A549 (cell line): ENCODE results near the gene B4GALT2. TPM values are rescaled to one million over a fixed set of nuclear protein-coding genes. Genes with fewer than 3 reads are reported as not detected.
A peak's percentile ranks its signal among the peaks of the same experiment; 100 is the strongest.

Source experiments
- ATAC-seq, 2 experiments: fragments of 200-7000 bp in 1 of 2; fragments of >200 bp in 1 of 2; cut with Nextera tagmentation in 1 of 2; cut with Tn5 transposase in 1 of 2; 3 replicates each; pipeline versions ENCODE4 v1.8.0 to v1.9.1; 2018 to 2020; ENCODE audit warnings: mild to moderate bottlenecking in 1 of 2, moderate library complexity in 1 of 2
- CTCF ChIA-PET: fragments of 300-600 bp; sonication (Branson Sonifier 250); formaldehyde crosslinking; extraction: SDS; loops from one replicate; lab custom pipeline; 2021; ENCODE audit warnings: antibody characterized with exemption, inconsistent platforms; lab: Yijun Ruan, JAX
- POLR2A ChIA-PET: fragments of 350-600 bp; formaldehyde crosslinking; extraction: SDS; loops from one replicate; lab custom pipeline; 2021; ENCODE audit warnings: antibody characterized with exemption, inconsistent platforms; lab: Yijun Ruan, JAX
- DNase-seq, 2 experiments: peaks; one replicate each; pipeline versions ENCODE4 v3.0.0 to v3.0.0-alpha.2; 2011 to 2016; ENCODE audit warnings: low read depth in 1 of 2, low spot score in 1 of 2
- FAIRE-seq: peaks from 2 replicates; lab custom pipeline; 2011; peaks lifted over from hg19 to GRCh38; lab: Jason Lieb, UNC
- H3K27ac ChIP-seq, 2 experiments: fragments of >200 bp; sonication (Bioruptor Twin); formaldehyde crosslinking; 3 replicates each; pipeline ENCODE4 v1.5.1; 2016 to 2017
- H3K4me1 ChIP-seq: fragments of >200 bp; sonication (Bioruptor Twin); formaldehyde crosslinking; 3 replicates; pipeline ENCODE4 v1.6.1; 2016
- H3K4me2 ChIP-seq: fragments of >200 bp; sonication (Bioruptor Twin); formaldehyde crosslinking; 3 replicates; pipeline ENCODE4 v1.6.1; 2016
- H3K4me3 ChIP-seq: fragments of >200 bp; sonication (Bioruptor Twin); formaldehyde crosslinking; 3 replicates; pipeline ENCODE4 v1.5.1; 2016
- H3K9me3 ChIP-seq: fragments of >200 bp; sonication (Bioruptor Twin); formaldehyde crosslinking; 3 replicates; pipeline ENCODE4 v1.6.1; 2016
- BCL3 ChIP-seq: fragments of >200 bp; sonication (Bioruptor Twin); formaldehyde crosslinking; IDR thresholded peaks from 3 replicates; pipeline ENCODE4 v1.6.1; 2016
- BHLHE40 ChIP-seq: IDR thresholded peaks from 2 replicates; pipeline ENCODE4 v1.6.1; 2012; ENCODE audit warnings: low read depth, low read length, inconsistent platforms
- CHD2 ChIP-seq: fragments of 150-350 bp; IDR thresholded peaks from 2 replicates; pipeline ENCODE4 v1.6.1; 2014; ENCODE audit warnings: low read length; ENCODE audit not compliant: partially characterized antibody
- CTCF ChIP-seq: fragments of >200 bp; sonication (Bioruptor Twin); formaldehyde crosslinking; IDR thresholded peaks from 3 replicates; pipeline ENCODE4 v1.5.1; 2016
- EHF ChIP-seq: fragments of 250-450 bp; sonication (Bioruptor Pico); IDR thresholded peaks from 2 replicates; pipeline ENCODE4 v1.5.0; 2020; ENCODE audit warnings: mild to moderate bottlenecking
- EHMT2 ChIP-seq: fragments of 200-600 bp; sonication (generic); IDR thresholded peaks from 2 replicates; pipeline ENCODE4 v1.6.1; 2016; ENCODE audit warnings: antibody characterized with exemption, low read depth, mild to moderate bottlenecking, moderate library complexity
- ELK1 ChIP-seq: fragments of 150-350 bp; IDR thresholded peaks from 2 replicates; pipeline ENCODE4 v1.6.1; 2014; ENCODE audit warnings: low read depth, mild to moderate bottlenecking, low read length
- EP300 ChIP-seq, 2 experiments: fragments of >200 bp; sonication (Bioruptor Twin); formaldehyde crosslinking; IDR thresholded peaks; 2 replicates in 1 of 2; 3 replicates in 1 of 2; pipeline ENCODE4 v1.6.1; 2016 to 2017
- ESRRA ChIP-seq: fragments of 150-350 bp; IDR thresholded peaks from 2 replicates; pipeline ENCODE4 v1.6.1; 2014; ENCODE audit warnings: mild to moderate bottlenecking, low read length, borderline replicate concordance
- FOSL2 ChIP-seq, 2 experiments: fragments of 450-650 bp in 1 of 2; fragments of >200 bp in 1 of 2; sonication (Bioruptor Twin) in 1 of 2; formaldehyde crosslinking; IDR thresholded peaks; 2 replicates each; pipeline versions ENCODE4 v1.5.0 to v1.6.1; 2016 to 2020; ENCODE audit warnings: mild to moderate bottlenecking in 1 of 2, moderate library complexity in 1 of 2
- GATA3 ChIP-seq: IDR thresholded peaks from 2 replicates; pipeline ENCODE4 v1.6.1; 2012; ENCODE audit warnings: borderline replicate concordance
- HES2 ChIP-seq: fragments of >200 bp; sonication (Bioruptor Twin); formaldehyde crosslinking; IDR thresholded peaks from 2 replicates; pipeline ENCODE4 v1.6.1; 2016
- HEYL ChIP-seq: fragments of 250-450 bp; sonication (Bioruptor Pico); IDR thresholded peaks from 2 replicates; pipeline ENCODE4 v1.8.0; 2021; ENCODE audit warnings: mild to moderate bottlenecking, moderate library complexity
- HOXB13 ChIP-seq: fragments of 250-450 bp; sonication (Bioruptor Pico); IDR thresholded peaks from 2 replicates; pipeline ENCODE4 v1.5.0; 2020; ENCODE audit warnings: low read depth, mild to moderate bottlenecking, moderate library complexity
- JUN ChIP-seq, 2 experiments: fragments of >200 bp; sonication (Bioruptor Twin); formaldehyde crosslinking; IDR thresholded peaks; 2 replicates in 1 of 2; 3 replicates in 1 of 2; pipeline ENCODE4 v1.6.1; 2016 to 2017
- KDM5A ChIP-seq: fragments of 200-600 bp; sonication (generic); IDR thresholded peaks from 2 replicates; pipeline ENCODE4 v1.6.1; 2016; ENCODE audit warnings: antibody characterized with exemption, mild to moderate bottlenecking
- MAFK ChIP-seq: fragments of 450-650 bp; IDR thresholded peaks from 2 replicates; pipeline ENCODE4 v1.6.1; 2014; ENCODE audit not compliant: partially characterized antibody
- MAX ChIP-seq: IDR thresholded peaks from 2 replicates; pipeline ENCODE4 v1.6.1; 2012
- MYC ChIP-seq: IDR thresholded peaks from 2 replicates; pipeline ENCODE4 v1.6.1; 2012; ENCODE audit warnings: mild to moderate bottlenecking, inconsistent platforms, low read length, improper control_type of control experiment, borderline replicate concordance
- NFE2L2 ChIP-seq: fragments of 150-350 bp; conservative IDR thresholded peaks from 2 replicates; pipeline ENCODE4 v1.6.1; 2014; ENCODE audit warnings: low read length
- NR3C1 ChIP-seq: fragments of >200 bp; sonication (Bioruptor Twin); formaldehyde crosslinking; IDR thresholded peaks from 3 replicates; pipeline ENCODE4 v1.6.1; 2017
- POLR2A ChIP-seq: IDR thresholded peaks from 2 replicates; pipeline ENCODE4 v1.6.1; 2012; ENCODE audit warnings: mild to moderate bottlenecking, low read length
- RAD21 ChIP-seq, 2 experiments: fragments of >200 bp in 1 of 2; sonication (Bioruptor Twin) in 1 of 2; formaldehyde crosslinking in 1 of 2; IDR thresholded peaks in 1 of 2; conservative IDR thresholded peaks in 1 of 2; 2 replicates in 1 of 2; 3 replicates in 1 of 2; pipeline ENCODE4 v1.6.1; 2012 to 2018; ENCODE audit warnings: inconsistent platforms in 1 of 2
- RARB ChIP-seq: fragments of 250-450 bp; sonication (Bioruptor Pico); IDR thresholded peaks from 2 replicates; pipeline ENCODE4 v1.8.0; 2021; ENCODE audit warnings: mild to moderate bottlenecking, moderate library complexity
- SMC3 ChIP-seq: fragments of >200 bp; sonication (Bioruptor Twin); formaldehyde crosslinking; IDR thresholded peaks from 3 replicates; pipeline ENCODE4 v1.6.1; 2018; ENCODE audit warnings: inconsistent platforms
- SREBF2 ChIP-seq: fragments of 450-650 bp; IDR thresholded peaks from 2 replicates; pipeline ENCODE4 v1.6.1; 2014; ENCODE audit warnings: mild to moderate bottlenecking, moderate library complexity
- TP53 ChIP-seq: fragments of 250-450 bp; sonication (Bioruptor Pico); IDR thresholded peaks from 2 replicates; pipeline ENCODE4 v1.5.0; 2021; ENCODE audit warnings: mild to moderate bottlenecking, moderate library complexity
- USF2 ChIP-seq: fragments of 450-650 bp; IDR thresholded peaks from 2 replicates; pipeline ENCODE4 v1.6.1; 2014; ENCODE audit warnings: antibody characterized with exemption
- ZC3H11A ChIP-seq: fragments of 450-650 bp; IDR thresholded peaks from 2 replicates; pipeline ENCODE4 v1.6.1; 2014; ENCODE audit warnings: antibody characterized with exemption, mild to moderate bottlenecking
- WGBS: methylation state at CpG from one replicate; pipeline ENCODE4 v1.1.6; 2017; ENCODE audit errors: missing lambda C conversion rate; 5-methylcytosine and 5-hydroxymethylcytosine counted together
- polyA plus RNA-seq, 4 experiments: library from polyadenylated mRNA; depleted of rRNA in 3 of 4; stranded (reverse); fragments of >200 nt; fragmentation: RNase III in 1 of 4; extraction: RNeasy Plus Mini Kit Qiagen cat#74134 plus additional on column Dnase treatment in 1 of 4; gene quantifications; 2 replicates in 3 of 4; 3 replicates in 1 of 4; pipeline ENCODE4 v1.2.3, GENCODE V29; 2011 to 2017

B4GALT2 gene
- polyA plus RNA-seq, 2 of the 4 experiments (the other 2 are of a cell fraction): 19.0 to 35.8 TPM

- ATAC-seq (peak; percentile 22 to 66; a peak in 3 of 6 replicates), FAIRE-seq (no peak), DNase-seq (peak; percentile 36 to 53)
- Histone ChIP-seq H3K9me3 (no peaks in the 10 kb centered on the region), H3K4me2 (no peak overlapping the region), H3K4me1 (peaks cover 16% of the 10 kb centered on the region), H3K27ac (no peak overlapping the region), H3K4me3 (no peak overlapping the region)
- TF ChIP-seq SMC3: 0 out of 3 replicates have a peak, but pooled peaks have one; percentile 12
- no peak for TF ChIP-seq BHLHE40
- peak; percentile 39; the same call in 1 of the 2 replicates for TF ChIP-seq MAX
- TF ChIP-seq SREBF2: no peak
- peak; percentile 27; the same call in 2 of the 3 replicates for TF ChIP-seq CTCF
- no peak for TF ChIP-seq EP300 (IDR thresholded peaks at IDR 0.05)
- TF ChIP-seq MYC: no peak
- TF ChIP-seq JUN (IDR thresholded peaks at IDR 0.05): 0 out of 5 replicates have a peak, but pooled peaks of 1 of the 2 experiments have one; percentile 20
- no peak for TF ChIP-seq KDM5A
- no peak for TF ChIP-seq HES2
- no peak for TF ChIP-seq ZC3H11A
- TF ChIP-seq FOSL2 (IDR thresholded peaks at IDR 0.05): no peak
- no peak for TF ChIP-seq FOSL2 (CRISPR knock-in tag; IDR thresholded peaks at IDR 0.05)
- TF ChIP-seq POLR2A: no peak
- TF ChIP-seq MAFK: no peak
- no peak for TF ChIP-seq EHF (CRISPR knock-in tag)
- TF ChIP-seq ELK1: no peak
- no peak for TF ChIP-seq GATA3
- TF ChIP-seq TP53 (CRISPR knock-in tag): no peak
- no peak for TF ChIP-seq NR3C1
- no peak for TF ChIP-seq HEYL (CRISPR knock-in tag)
- no peak for TF ChIP-seq ESRRA
- TF ChIP-seq NFE2L2: no peak
- no peak for TF ChIP-seq HOXB13 (CRISPR knock-in tag)
- TF ChIP-seq RARB (CRISPR knock-in tag): no peak
- TF ChIP-seq USF2: no peak
- TF ChIP-seq BCL3: no peak
- no peak for TF ChIP-seq EHMT2
- TF ChIP-seq CHD2: no peak
- peak; percentile 22 to 51; a peak in 2 of 5 replicates for TF ChIP-seq RAD21 (conservative IDR thresholded peaks at IDR 0.05 in 1 of 2, IDR thresholded peaks at IDR 0.05 in 1 of 2)
- ChIA-PET CTCF (interaction anchor here (0.6 to 5.0 kb wide), 10 partner anchors 10 to 1722 kb away, joined by 3 to 51 read pairs (median 4); partner anchors contain the start of gene SLC6A9), POLR2A (interaction anchor here (1.0 kb wide), 1 partner anchor 34 kb away, joined by 3 read pairs; no protein-coding TSS in a partner anchor)
- WGBS: 81% methylated on average over 10 of the region's 15 CpGs
Measured at GRCh38 chr1:43994794-43995790, 16.1 kb downstream of the B4GALT2 start.
